Mesothelial cell of epicardium (in vitro differentiated cells): ENCODE measurements around the gene FAM107B. TPM values are rescaled to one million over a fixed set of nuclear protein-coding genes. Genes with fewer than 3 reads are reported as not detected.

Experiments used
- DNase-seq, 2 experiments: peaks; one replicate each; pipeline ENCODE4 v3.0.0; 2021; ENCODE audit warnings: low spot score in 2 of 2; ENCODE audit not compliant: unreplicated experiment in 2 of 2
- H3K27ac Mint-ChIP-seq: 2 replicates; pipeline ENCODE4 v1.8.0; 2021; ENCODE audit warnings: mixed read lengths
- H3K27me3 Mint-ChIP-seq: 2 replicates; pipeline ENCODE4 v1.8.0; 2021; ENCODE audit warnings: low read depth, mixed read lengths
- H3K36me3 Mint-ChIP-seq: 2 replicates; pipeline ENCODE4 v1.8.0; 2021; ENCODE audit warnings: mixed read lengths
- H3K4me1 Mint-ChIP-seq: 2 replicates; pipeline ENCODE4 v1.8.0; 2021; ENCODE audit warnings: mixed read lengths
- H3K4me3 Mint-ChIP-seq: 2 replicates; pipeline ENCODE4 v1.8.0; 2021; ENCODE audit warnings: mild to moderate bottlenecking, moderate library complexity, mixed read lengths
- H3K9me3 Mint-ChIP-seq: 2 replicates; pipeline ENCODE4 v1.8.0; 2021; ENCODE audit warnings: mixed read lengths
- total RNA-seq: library from RNA; stranded (reverse); gene quantifications from 3 replicates; pipeline ENCODE4 v1.2.1, GENCODE V29; 2021
- TF ChIP-seq, protein P1 (sequence below): fragments of 200-600 bp; sonication (generic); IDR thresholded peaks from one replicate; pipeline ENCODE4 v1.5.0; 2021; ENCODE audit warnings: antibody characterized with exemption; ENCODE audit not compliant: unreplicated experiment

Gene FAM107B
- total RNA-seq, 1 donor from 2014 or later: 23.5 TPM

DNA sequence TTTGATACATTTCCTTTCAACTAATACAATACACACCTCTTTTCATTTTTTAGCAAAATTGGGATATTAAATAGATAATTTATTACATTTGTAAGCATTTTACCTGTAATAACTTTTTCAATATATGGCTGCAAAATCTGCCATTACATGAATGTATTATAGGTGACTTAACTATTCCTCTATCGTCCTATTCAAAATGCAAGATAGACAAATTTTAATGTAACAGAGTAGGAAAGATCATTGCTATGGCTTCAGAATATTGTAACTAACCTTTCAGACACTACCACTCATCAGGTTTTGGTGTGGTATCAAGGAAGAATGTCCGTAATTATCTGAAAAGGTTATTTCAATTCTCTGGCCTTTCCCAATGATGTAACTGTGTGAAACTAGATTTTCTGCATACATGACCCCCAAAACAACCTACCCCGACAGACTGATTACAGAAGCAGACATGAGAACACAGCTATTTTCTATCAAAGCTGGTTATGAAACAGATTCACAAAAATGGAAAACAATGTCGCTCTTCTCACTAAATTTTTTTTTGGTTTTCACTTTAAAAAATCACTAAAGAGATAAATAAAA, 211.2 kb downstream of the FAM107B start:
- H3K4me3 Mint-ChIP-seq: no peak overlapping the region

GRCh38 chr10:14563076-14563336, 211.7 kb downstream of the FAM107B start:
- H3K4me3 Mint-ChIP-seq: no peak overlapping the region
- DNase-seq: no peak
- no peaks in the 10 kb centered on the region for H3K27me3 Mint-ChIP-seq
- H3K27ac Mint-ChIP-seq: no peak overlapping the region
- H3K4me1 Mint-ChIP-seq: peaks cover 3% of the 10 kb centered on the region
- peaks cover 8% of the 10 kb centered on the region for H3K9me3 Mint-ChIP-seq
- TF ChIP-seq, protein P1, sequence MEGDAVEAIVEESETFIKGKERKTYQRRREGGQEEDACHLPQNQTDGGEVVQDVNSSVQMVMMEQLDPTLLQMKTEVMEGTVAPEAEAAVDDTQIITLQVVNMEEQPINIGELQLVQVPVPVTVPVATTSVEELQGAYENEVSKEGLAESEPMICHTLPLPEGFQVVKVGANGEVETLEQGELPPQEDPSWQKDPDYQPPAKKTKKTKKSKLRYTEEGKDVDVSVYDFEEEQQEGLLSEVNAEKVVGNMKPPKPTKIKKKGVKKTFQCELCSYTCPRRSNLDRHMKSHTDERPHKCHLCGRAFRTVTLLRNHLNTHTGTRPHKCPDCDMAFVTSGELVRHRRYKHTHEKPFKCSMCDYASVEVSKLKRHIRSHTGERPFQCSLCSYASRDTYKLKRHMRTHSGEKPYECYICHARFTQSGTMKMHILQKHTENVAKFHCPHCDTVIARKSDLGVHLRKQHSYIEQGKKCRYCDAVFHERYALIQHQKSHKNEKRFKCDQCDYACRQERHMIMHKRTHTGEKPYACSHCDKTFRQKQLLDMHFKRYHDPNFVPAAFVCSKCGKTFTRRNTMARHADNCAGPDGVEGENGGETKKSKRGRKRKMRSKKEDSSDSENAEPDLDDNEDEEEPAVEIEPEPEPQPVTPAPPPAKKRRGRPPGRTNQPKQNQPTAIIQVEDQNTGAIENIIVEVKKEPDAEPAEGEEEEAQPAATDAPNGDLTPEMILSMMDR: no peak
- peaks cover 15% of the 10 kb centered on the region for H3K36me3 Mint-ChIP-seq

More for the DNA sequence above, 211.2 kb downstream of the FAM107B start:
- H3K4me1 Mint-ChIP-seq: peaks cover 2% of the 10 kb centered on the region
- H3K27me3 Mint-ChIP-seq: no peaks in the 10 kb centered on the region
- H3K36me3 Mint-ChIP-seq: peaks cover 18% of the 10 kb centered on the region
- TF ChIP-seq, protein P1: no peak
- H3K9me3 Mint-ChIP-seq: peaks cover 8% of the 10 kb centered on the region
- no peak overlapping the region for H3K27ac Mint-ChIP-seq
- no peak for DNase-seq

GRCh38 chr10:14562218-14563075, 212.2 kb downstream of the FAM107B start:
- H3K9me3 Mint-ChIP-seq: peaks cover 8% of the 10 kb centered on the region
- no peak overlapping the region for H3K4me3 Mint-ChIP-seq
- no peak for DNase-seq
- TF ChIP-seq, protein P1: no peak
- H3K4me1 Mint-ChIP-seq: peaks cover 9% of the 10 kb centered on the region
- peaks cover 11% of the 10 kb centered on the region for H3K36me3 Mint-ChIP-seq
- no peaks in the 10 kb centered on the region for H3K27me3 Mint-ChIP-seq
- H3K27ac Mint-ChIP-seq: no peak overlapping the region

DNA sequence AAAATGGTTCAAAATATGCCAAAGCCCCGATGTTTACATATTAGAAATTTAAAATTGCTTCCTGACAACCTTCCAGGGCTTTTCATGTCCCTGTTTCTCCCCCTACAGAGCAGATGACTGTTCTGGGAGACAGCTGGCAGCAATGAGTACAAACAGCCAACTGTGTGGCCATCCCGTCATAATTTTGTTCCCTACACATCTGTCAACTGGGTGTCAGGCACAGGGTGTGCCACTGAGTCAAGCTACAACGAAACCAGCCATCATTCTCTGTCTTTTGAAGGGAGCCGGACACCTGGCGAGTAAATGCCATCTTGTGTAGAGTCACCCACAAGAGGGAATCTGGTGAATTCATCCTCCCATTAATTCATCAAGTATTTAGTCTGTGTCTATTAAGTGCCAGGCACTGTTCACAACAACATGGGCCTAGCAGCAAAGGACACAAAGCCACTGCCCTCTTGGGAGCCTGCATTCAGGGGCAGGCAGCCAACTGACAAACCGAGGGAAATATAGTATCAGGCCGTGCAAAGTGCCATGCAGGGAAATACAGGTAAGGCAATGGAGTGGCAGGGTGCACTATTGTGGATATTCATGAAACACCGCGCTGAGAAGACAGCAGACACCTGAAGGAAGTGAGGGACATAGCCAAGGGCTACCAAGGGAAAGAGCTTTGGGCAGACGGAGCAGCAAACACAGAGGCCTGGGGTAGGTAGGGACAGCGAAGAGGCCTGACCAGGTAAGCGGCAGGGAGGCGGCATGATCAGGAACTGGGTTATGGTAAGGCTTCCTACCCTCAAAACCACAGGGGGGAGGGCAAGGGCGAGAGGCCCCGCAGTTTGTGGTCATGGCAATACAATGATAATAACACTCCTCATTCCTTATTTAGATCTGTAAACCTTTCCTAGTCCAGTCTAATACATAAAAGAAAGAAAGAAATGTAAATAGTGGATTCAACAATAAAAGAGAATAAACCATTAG, 213.6 kb downstream of the FAM107B start:
- Mint-ChIP-seq H3K27me3 (no peaks in the 10 kb centered on the region), H3K27ac (no peak overlapping the region), H3K9me3 (no peaks in the 10 kb centered on the region), H3K4me1 (peaks cover 21% of the 10 kb centered on the region), H3K4me3 (no peak overlapping the region), H3K36me3 (peaks cover 2% of the 10 kb centered on the region)
- no peak for DNase-seq
- TF ChIP-seq, protein P1: no peak

DNA sequence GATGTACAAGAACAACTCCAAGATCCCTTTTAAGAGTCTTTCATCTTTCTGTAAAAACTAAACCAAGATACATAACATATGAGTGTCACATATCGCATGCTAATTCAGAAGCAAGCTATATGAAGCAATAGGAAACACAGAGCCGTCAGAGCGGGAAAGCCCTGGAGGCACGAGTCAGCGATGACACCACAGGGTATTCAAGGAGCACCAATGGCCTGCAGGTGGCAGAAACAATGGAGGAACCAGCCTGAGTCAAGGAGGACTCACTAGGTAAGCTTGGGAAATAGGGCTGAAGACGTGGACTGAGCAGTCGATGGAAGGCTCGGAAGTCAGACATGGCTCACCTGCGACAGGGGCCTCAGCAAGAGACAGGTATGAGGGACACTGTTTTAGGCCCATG, 214.4 kb downstream of the FAM107B start:
- H3K4me1 Mint-ChIP-seq: peaks cover 29% of the 10 kb centered on the region
- H3K27me3 Mint-ChIP-seq: no peaks in the 10 kb centered on the region
- no peak overlapping the region for H3K4me3 Mint-ChIP-seq
- no peaks in the 10 kb centered on the region for H3K36me3 Mint-ChIP-seq
- no peaks in the 10 kb centered on the region for H3K9me3 Mint-ChIP-seq
- TF ChIP-seq, protein P1: no peak
- H3K27ac Mint-ChIP-seq: no peak overlapping the region
- no peak for DNase-seq
